GM19324 (cell line): Measurements from ENCODE around the gene ASTN1.

Experiments used
- ATAC-seq: cut with Tn5 transposase; IDR thresholded peaks from one replicate; pipeline ENCODE4 v1.9.1; 2021; ENCODE audit warnings: mild to moderate bottlenecking, moderate library complexity; ENCODE audit not compliant: unreplicated experiment, low FRiP score

Gene ASTN1

DNA sequence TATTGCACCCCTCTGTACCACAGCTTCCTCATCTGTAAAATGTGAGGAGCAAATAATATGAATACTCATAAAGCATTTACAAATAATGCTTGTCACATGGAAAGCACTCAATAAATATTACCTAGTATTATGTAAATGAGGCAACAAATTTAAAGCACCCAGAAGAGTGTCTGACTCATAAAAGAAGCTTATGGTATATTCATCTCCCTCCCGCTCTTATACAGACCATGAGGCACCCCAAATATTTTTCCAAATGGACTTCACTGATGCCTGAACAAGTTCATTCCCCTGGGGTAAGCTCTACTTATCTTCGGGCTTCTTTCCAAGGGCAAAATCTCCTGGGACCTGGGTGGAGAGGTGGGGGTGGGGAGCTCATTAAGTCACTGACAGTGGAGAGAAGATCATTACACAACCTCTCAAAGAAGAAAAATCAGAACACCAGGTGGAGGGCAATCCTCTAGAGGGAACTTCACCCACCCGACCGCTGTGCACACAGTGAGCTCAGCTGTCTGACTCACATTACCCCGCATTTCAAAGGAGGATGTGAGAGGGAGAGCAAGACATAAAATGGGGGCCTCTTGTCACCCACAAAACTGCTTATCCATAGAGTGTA, 166.2 kb downstream of the ASTN1 start:
- ATAC-seq: no peak

DNA sequence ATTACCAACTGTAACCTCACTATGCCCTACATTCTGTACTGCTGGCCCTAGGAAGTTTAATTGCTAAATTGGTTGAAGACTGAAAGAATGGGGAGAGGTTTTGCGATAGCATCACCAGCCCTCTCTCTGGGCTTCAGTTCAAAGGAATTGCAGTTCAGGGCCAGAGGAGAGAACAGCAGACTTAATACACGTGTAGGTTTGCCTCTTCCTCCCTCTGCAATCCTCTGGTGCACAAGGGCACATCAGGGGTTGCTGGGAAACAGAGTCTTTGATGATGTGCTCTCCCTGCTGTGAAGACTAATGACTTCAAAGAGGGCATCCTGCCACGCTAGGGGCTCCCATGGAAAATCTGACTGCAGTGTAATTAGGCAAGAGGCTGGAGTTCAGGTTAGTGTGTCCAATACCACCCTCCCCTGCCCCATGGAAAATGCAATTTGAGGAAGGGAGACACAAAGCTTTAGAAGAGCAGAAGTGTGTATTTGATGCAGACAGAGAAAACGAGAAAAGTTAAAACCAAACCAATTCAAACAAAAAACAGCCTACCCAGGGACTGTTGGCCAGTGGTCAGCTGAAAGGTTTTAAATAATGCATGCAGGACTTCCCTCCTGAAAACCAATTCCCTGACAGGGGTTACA, 167.9 kb downstream of the ASTN1 start:
- no peak for ATAC-seq

DNA sequence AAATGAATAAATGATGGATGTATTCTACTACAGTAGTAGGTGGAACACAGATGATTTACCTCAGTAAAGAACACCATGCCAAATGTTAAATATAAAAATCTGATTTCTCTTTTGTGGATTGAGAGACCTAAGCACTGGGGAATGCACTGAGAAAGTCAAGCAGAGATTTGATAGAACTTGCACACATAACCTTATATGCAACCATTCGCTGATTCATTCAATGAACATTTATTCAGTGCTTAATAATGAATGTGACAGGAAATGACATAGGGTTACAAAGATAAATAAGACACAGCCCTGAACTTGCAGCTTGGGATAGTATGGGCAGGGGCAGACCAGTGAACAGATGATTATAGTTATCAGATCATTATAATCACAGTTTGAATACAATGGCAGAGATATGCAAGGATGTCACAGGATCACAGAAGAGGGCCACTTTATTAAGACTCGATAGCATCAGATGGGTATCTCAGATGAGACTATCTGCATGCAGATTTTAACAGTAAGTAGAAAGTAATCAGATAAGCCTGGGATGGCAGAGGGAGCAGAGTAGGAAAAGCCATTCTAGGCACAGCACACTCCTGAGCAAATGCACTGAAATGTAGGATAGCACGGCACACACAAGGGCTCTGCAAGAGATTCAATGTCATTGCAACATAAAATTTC, 169.4 kb downstream of the ASTN1 start:
- ATAC-seq: no peak

DNA sequence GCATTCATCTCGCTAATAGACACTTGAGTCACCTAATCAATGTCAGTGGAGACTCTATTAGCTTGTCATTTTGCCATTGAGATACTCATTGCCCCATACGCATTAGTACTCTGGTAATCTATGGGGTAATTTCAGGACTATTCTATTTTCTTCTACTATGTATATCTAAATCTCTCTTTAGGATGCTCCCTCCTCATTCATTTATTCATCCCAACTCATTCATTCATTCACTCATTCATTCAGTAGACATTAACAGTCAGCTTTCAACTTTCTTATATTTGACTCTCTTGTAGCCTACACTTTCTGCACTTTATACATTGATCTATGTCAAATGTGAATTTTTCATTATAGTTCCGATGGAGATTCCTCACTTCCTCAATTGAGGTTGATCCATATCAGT, 170.9 kb downstream of the ASTN1 start:
- ATAC-seq: no peak

DNA sequence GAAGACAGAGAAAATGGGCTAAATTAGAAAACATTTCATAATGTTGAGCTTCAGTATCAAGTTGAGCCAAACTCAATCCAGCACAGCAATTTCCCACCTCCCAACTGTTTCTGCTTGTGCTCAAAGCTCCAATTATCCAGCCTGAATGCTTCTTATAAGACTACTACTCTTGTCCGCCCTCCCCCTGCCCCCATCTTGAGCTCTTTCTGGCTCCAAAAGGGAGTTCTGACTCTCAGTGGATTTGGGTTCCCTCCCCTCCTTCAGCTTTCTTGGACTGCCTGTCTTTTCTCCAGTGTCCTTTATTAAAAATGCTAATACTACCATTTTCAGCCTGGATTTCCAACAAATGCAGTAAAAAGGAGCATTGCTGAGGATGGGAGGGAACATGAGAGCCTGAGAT, 174.8 kb downstream of the ASTN1 start:
- ATAC-seq: no peak

DNA sequence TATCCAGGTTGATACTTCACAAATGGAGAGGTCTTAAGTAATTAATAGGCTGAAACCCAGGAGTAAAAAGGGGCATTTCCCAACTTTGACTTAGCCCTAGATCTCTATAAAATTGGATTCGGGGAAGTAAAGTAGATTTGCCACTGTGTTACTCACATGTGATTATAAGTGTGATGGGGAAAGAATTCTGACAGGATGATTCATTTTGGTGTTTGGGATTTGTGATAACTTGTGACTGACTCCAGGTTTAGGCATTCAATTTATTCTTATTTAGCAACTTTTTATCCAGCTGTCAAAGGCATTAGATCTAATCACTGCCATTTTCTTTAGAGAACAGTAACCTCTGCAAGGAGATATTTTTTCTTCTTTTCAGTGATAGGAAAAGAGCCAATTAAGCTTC, 175.5 kb downstream of the ASTN1 start:
- no peak for ATAC-seq

DNA sequence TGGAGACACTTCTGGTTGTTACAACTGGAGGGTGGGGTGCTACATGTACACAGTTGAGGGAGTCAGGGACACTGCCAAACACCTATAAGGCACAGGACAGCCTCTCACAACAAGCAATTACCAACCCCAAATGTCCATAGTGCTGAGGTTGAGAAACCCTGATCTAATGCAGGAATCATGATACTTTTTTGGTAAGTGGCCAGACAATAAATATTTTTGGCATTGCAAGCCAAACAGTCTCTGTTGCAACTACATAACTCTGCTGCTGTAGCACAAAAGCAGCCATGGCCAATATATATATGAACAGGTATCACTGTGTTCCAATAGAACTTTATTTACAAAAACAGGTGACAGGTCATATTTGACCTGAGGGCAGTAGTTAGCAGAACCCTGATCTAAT, 177.5 kb downstream of the ASTN1 start:
- no peak for ATAC-seq

DNA sequence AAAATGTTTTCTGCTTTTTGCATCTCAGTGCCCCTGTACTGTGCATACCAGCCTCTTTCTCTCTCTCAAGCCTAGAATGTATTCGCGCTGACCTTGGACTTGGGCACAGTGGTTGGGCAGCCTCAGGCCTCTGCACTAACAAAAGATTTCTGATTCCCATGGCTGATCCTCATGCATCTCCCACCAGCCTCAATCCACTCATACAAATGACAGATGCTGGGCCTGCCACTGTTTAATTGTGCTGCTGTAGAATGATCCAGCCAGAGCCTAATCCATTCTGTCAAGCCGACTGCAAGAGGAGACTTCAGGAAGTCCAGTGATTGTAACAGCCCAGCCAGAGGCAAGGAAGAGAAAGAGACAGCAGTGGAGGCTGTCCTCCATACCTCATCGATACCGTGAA, 180.8 kb downstream of the ASTN1 start:
- no peak for ATAC-seq

DNA sequence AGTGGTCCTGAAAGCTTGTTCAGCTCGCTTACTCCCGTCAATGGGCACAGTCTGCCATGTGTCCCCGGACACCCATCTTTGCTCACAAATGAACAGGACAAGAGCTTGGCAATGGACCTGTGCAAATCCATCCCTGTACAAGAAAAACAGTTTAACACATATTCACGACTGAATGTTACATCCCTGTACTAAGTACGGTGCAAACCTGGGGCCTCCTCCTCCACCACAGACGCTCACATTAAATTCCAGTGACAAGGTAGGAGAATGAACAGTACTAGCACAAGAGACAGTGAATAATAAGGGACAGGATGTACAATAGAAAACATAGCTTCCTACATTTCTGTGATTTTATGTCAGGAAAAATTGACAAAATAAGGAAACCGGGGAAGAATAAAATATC, 187.7 kb downstream of the ASTN1 start:
- ATAC-seq: no peak

DNA sequence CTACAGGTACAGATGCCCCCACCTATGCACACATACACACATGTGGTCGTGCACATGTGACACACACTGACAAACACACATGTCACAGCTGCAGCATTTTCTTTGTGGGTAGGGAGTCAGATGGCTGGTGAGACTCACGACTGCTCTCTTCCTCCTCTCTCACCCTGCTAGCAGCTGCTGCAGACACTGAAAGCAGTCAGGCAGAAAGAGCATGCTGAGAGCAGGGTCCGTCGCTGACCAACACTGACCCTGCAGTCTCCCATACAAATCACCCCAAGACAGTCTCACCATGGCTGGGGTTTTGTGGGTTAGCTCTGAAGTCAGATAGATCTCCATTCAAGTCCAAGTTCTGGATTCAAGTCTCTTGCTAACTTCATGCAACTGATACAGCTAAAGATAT, 188.3 kb downstream of the ASTN1 start:
- no peak for ATAC-seq

DNA sequence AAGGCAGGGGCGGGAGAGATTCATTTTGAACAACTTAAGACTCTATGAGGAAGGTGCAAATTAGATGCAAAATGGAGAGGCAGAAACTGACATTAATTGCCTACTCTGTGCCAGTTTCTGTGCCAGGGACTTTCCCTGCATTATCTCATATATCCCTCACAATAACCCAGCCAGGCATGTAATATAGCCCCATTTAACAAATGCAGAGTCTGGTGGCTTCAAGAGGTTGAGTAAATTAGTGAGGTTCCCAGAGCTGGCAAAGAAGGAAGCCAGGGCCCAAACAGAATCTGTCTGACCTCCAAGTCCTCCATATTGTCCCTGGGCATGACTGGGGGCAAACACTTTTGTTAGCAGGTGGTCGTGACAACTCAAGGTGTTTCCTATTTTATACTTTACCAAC, 199.8 kb downstream of the ASTN1 start:
- no peak for ATAC-seq

DNA sequence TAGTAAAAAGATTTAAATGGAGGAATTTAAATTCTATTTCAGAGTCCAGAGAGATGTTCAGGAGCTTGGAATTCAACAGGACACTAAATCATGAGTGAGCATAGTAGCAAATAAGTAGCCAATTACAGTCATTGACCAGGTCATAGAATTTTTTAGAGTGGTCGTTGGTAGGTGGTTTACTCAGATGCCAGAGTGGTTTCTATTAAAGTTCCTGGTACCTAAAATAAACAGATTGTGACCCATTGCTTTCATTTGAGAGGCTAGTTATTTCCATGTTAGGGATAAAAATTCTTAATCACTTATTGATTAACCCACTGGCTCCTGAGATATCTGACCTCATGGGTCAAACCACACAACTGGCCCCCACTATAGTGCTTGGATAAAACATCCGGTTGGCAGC, 201.3 kb downstream of the ASTN1 start:
- no peak for ATAC-seq

DNA sequence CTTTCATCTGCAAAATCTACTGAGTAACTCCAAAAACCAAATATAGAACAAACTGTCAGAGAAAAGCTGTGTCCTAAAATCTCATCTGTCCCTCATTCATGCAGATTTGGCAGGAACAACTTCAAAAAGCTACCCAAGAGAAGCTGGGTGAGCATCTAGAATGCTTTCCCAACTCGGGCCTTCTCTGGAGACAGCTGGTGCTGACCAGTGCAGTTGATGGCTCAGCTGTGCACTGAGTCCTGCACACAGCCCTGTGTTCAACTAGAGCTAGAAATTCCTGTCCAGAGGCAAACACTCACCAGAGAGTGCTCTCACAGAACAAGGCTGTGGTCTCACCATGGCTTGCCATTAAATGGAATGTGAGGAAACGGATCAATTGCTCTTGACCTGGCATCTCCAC, 202.8 kb downstream of the ASTN1 start:
- no peak for ATAC-seq

DNA sequence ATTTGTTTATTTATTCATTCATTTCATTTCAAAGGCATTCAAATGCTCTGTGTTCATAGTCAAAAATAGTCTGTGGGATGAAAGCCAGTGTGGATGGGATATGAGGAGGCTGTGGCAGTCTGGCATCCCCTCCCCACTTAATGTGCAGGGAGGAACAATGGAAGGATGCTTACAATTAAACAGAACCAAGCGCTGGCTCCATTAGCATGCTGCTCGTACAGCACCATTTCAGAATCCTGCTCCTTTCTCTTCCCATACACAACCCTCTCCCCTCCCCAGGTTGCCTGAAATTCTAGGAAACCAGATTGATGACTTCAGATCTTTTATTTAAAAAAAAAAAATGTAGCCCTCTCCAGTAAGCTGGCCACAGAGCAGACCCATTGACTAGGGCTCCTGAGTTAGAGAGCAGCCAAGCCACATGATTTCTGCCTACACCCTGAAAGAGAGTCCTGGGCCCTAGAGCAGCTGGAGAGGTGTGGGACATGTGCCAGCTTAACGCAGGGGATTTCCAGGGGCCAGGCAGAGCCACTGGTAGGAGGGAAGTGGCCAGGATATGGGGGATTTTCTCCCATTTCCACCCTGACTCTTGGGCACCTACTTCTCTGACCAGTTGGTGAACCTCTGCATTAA, 205.2 kb downstream of the ASTN1 start:
- ATAC-seq: no peak

DNA sequence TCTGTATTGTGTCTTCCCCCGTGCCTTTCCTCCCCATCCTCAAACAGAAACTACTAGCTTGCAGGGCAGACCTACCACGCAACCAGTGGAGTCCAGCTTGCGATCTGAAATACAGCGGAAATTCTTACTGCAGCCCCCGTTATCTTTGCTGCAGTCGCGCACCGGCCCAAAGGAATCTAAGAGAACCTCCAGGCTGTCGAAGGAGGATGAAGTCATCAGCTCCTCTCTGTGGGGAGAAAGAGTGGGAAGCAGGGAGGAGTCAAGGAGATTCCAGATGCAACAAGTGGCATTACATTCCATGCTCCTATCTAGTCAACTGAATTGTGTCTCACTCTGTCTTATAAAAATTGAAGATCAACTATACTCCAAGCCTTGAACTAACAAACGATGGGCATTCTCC, 206.9 kb downstream of the ASTN1 start:
- no peak for ATAC-seq

DNA sequence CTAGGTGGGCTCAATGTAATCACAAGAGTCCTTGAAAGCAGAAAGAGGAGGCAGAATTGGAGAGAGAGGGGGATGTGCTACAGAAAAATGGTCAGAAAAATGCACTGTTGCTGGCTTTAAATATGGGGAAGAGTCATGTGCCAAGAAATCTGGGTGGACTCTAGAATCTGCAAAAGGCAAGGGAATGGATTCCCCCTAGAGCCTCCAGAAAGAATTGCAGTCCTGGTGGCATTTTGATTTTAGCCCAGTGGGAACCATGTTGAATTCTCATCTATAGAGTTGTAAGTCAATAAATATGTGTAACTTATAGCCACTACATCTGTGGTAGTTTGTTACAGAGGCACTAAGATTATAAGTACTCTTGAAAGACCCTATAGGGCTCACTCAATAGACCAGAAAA, 210.3 kb downstream of the ASTN1 start:
- no peak for ATAC-seq

DNA sequence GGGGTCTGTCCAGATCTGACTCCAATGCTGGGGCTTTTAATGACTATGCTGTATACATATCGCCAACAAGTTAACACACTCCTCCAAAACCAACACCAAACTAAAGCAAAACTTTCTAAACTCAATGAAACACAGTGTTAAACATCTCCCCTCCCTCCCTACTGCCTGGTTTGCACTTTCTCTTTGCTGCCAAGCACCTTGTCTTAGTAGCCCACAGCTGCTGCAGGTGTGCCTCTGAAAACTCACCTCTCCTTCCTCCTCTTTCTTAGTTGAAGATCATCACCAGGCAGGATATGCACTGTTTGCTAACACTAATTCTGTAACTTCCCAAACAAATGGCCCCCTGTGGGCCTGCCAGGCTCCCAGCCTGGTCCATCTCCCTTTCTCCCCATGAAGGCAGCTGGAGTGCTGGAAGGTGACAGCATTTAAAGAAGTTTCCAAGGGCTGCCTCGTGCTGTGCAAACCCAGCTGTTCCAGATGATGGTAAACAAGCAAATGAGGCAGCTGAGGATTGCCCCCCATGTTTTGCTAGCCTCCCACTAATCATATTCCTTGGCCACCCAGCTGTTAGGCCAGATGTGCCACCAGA, 213.7 kb downstream of the ASTN1 start:
- no peak for ATAC-seq

DNA sequence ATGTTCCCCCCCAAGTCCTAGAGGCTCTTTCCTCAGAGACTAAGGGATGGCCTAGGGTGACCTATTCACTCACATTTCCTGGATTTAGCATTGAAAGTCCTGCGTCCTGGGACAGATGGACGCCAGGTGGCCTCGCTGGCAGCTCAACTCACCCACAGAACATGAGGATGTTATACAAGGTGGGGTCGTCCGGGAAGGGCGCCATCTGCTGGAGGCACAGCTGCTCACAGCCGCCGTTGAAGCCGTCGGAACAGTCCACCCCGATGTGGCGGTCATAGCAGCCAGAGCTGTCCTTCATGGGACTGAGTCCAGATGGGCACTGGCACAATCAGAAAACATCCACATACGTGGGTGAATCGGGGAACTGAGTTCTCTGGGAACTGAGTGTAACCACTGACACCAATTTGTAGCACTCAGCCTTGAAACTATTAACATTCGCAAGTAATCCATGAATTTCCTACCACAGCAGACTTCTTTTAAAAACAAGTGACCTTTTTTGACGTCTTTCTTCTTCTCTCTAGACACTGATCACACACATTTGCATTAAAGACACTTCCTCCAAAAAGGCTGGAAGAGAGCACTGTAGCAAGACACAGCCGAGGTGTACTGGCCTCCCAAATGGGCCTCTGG, 215.4 kb downstream of the ASTN1 start:
- ATAC-seq: no peak

DNA sequence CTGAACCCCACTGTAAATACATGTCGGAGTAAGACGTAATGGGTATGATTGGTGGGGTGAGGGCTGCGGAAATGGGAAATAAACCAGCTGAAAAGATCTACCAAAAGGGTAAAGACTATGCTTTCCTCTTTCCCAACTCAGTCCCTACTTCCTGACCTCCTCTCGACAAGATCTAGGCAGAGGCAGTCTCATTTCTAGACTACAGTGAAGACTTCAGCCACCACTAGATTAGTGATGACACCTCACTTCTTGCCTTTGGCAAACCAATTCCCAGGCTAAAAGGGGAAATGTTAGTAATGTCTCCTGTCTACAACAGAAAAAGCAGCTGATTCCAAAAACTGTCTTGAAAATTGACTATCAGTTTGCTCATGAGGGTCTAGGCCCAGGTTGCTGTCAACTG, 219.9 kb downstream of the ASTN1 start:
- no peak for ATAC-seq

DNA sequence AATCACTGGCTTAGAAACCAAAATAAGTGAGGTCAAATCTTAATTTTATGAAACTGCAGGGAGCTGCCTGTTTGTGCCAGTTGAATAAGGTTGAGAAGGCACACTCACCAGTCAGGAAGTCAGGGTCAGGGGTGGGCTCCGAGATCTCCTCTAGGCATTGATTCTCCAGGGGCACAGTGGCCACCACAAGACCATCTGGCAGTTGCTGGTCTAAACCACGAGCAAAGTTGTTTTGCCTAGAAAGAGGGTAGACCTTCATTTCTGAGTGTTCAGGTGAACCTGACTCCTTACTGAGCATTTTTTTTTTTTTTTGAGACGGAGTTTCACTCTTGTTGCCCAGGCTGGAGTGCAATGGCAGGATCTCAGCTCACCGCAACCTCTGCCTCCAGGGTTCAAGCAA, 220.7 kb downstream of the ASTN1 start:
- no peak for ATAC-seq

DNA sequence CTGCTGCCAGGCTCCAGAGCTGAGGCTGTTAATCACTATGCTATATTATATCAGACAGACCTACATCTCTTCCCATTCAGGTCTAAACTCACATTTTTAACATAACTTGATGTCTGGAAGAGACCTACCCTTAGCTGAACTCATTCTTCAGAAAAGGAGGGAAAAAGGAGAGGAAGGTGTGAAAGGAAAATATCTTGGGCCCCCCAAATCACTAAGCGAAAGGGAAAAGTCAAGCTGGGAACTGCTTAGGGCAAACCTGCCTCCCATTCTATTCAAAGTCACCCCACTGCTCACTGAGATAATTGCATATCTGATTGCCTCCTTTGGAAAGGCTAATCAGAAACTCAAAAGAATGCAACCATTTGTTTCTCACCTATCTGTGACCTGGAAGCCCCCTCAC, 222.2 kb downstream of the ASTN1 start:
- ATAC-seq: no peak
